Thoracic aorta (tissue), 2 donors: ENCODE results near the gene LIX1L. TPM values are rescaled to one million over a fixed set of nuclear protein-coding genes. Genes with fewer than 3 reads are reported as not detected.
A peak's percentile ranks its signal among the peaks of the same experiment; 100 is the strongest.

Experiments
- ATAC-seq: fragments of 150-250 bp; one replicate; pipeline ENCODE4 v1.8.0; 2017; ENCODE audit warnings: low read depth; ENCODE audit not compliant: insufficient number of reproducible peaks, low FRiP score
- DNase-seq: peaks from one replicate; pipeline ENCODE4 v3.0.0-alpha.2; 2020; ENCODE audit warnings: low spot score
- H3K27ac ChIP-seq, 2 donors: fragments of 200-600 bp; sonication (generic); 1 replicate in 1 of 2; 2 replicates in 1 of 2; pipeline ENCODE4 v1.5.1; 2016; ENCODE audit warnings: mild to moderate bottlenecking in 2 of 2, moderate library complexity in 2 of 2
- H3K27me3 ChIP-seq: fragments of 200-600 bp; sonication (generic); replicated peaks from 2 replicates; pipeline ENCODE4 v1.6.0; 2016; ENCODE audit warnings: mild to moderate bottlenecking; ENCODE audit not compliant: insufficient read depth
- H3K36me3 ChIP-seq: fragments of 200-600 bp; sonication (generic); one replicate; pipeline ENCODE4 v1.5.1; 2016
- H3K4me1 ChIP-seq, 2 donors: fragments of 200-600 bp; sonication (generic); 1 replicate in 1 of 2; 2 replicates in 1 of 2; pipeline versions ENCODE4 v1.5.1 to v1.6.0; 2016; ENCODE audit warnings: low read depth in 2 of 2, mild to moderate bottlenecking in 1 of 2; ENCODE audit not compliant: control insufficient read depth in 1 of 2
- H3K4me3 ChIP-seq: fragments of 200-600 bp; sonication (generic); 2 replicates; pipeline ENCODE4 v1.5.1; 2016; ENCODE audit warnings: mild to moderate bottlenecking
- H3K9me3 ChIP-seq: fragments of 200-600 bp; sonication (generic); 2 replicates; pipeline ENCODE4 v1.5.1; 2016
- total RNA-seq, 2 donors: library from RNA; depleted of rRNA; stranded (reverse); fragments of >200 nt; gene quantifications; one replicate each; pipeline versions ENCODE4 v1.1.0 to v1.2.3, GENCODE V29; 2016
- TF ChIP-seq, protein P1 (sequence below): fragments of 200-600 bp; sonication (generic); IDR thresholded peaks from one replicate; pipeline ENCODE4 v1.5.1; 2019; ENCODE audit warnings: antibody characterized with exemption

The LIX1L gene
- total RNA-seq, 2 donors from 2014 or later: 45.4 to 49.5 TPM

DNA sequence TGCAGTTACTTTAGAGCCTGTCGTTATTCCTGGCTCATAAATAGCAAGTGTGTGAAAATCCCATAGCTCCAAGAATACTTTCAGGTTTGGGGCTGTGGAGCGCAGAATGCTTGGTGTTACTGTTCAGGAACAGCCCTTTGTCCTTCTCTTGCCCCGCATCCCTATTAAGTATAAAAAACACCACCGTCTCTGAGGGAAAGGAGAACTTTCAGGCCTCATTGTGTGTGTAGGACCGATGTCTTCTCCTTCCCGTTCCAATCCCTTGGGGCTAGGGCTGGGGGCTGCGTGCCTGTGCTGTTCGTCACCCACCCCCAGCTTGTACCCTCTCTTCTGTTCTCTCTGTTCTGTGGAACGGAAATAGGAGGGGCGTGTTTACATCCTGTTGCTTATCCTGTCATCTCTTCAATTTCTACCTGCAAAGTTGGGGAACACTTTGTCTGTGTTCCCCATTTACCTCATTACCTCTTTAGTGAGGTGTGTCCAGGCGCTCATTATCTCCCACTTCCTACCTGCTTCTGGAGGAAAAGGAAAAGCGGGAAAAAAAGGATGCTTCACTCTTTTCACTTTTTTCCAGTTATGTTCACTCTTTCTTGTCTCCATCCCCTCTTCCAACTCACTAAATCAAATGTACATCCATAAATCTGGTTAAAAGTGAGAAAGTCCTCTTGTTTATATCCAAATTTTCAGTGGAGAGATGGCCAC, 39.4 kb upstream of the LIX1L start:
- no peak for DNase-seq
- H3K27me3 ChIP-seq: no peaks in the 10 kb centered on the region
- peak overlapping the region; percentile 94 for H3K4me3 ChIP-seq
- ATAC-seq: peak; percentile 40
- H3K4me1 ChIP-seq: peaks cover 40 to 61% of the 10 kb centered on the region in 2 donors
- H3K9me3 ChIP-seq: no peaks in the 10 kb centered on the region
- peaks cover 19% of the 10 kb centered on the region for H3K36me3 ChIP-seq
- TF ChIP-seq, protein P1, sequence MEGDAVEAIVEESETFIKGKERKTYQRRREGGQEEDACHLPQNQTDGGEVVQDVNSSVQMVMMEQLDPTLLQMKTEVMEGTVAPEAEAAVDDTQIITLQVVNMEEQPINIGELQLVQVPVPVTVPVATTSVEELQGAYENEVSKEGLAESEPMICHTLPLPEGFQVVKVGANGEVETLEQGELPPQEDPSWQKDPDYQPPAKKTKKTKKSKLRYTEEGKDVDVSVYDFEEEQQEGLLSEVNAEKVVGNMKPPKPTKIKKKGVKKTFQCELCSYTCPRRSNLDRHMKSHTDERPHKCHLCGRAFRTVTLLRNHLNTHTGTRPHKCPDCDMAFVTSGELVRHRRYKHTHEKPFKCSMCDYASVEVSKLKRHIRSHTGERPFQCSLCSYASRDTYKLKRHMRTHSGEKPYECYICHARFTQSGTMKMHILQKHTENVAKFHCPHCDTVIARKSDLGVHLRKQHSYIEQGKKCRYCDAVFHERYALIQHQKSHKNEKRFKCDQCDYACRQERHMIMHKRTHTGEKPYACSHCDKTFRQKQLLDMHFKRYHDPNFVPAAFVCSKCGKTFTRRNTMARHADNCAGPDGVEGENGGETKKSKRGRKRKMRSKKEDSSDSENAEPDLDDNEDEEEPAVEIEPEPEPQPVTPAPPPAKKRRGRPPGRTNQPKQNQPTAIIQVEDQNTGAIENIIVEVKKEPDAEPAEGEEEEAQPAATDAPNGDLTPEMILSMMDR: no peak
- H3K27ac ChIP-seq: peak overlapping the region; percentile 84 to 89

DNA sequence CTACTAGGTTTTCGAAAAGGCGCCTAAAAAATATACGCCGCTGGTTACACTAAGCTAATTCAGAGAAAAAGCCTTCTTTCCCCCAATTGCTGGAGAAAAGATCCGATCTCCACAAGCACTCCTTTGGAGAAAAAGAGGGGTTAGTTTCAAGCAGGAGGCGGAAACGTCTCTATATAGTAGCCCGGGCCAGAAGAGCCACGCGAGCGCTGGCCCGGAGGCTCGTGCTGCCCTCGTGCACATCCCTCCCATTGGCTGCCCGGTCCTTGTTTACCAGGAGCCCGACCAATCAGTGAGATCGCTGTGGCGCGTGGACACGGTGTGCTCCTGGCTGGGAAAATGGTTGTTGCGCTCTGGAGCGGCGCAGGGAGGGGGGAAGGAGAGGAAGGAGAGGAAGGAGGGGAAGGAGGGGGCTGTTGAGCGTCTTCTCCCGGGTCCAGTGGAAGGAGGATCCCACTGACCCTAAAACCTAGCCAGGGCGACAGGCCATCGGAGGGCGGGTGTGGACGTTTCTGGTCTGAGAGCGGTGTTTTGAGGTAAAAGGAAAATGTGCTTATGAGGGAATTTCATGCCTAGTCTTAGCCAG, 38.7 kb upstream of the LIX1L start, which contains the start of gene TXNIP:
TSS of gene TXNIP (minus strand) at position 147 of the 583 bp plus-strand sequence. CDS start 313 bp downstream, outside the sequence.
- peak; percentile 81 for ATAC-seq
- Histone ChIP-seq H3K36me3 (peaks cover 19% of the 10 kb centered on the region), H3K27ac (peak within 1 kb of the TSS; percentile 84 to 89), H3K4me3 (peak within 1 kb of the TSS; percentile 94), H3K27me3 (no peaks in the 10 kb centered on the region), H3K9me3 (no peaks in the 10 kb centered on the region), H3K4me1 (peaks cover 40 to 65% of the 10 kb centered on the region in 2 donors)
- DNase-seq: peak; percentile 98
- TF ChIP-seq, protein P1: no peak

GRCh38 chr1:145995964-145996432, 38.2 kb upstream of the LIX1L start:
- H3K27me3 ChIP-seq: no peaks in the 10 kb centered on the region
- H3K9me3 ChIP-seq: no peaks in the 10 kb centered on the region
- H3K4me1 ChIP-seq: peaks cover 40 to 65% of the 10 kb centered on the region in 2 donors
- no peak for DNase-seq
- H3K27ac ChIP-seq: peak overlapping the region; percentile 84 to 89
- peaks cover 19% of the 10 kb centered on the region for H3K36me3 ChIP-seq
- ATAC-seq: no peak
- TF ChIP-seq, protein P1: no peak
- H3K4me3 ChIP-seq: peak overlapping the region; percentile 94

- H3K4me1 ChIP-seq: peaks cover 40 to 65% of the 10 kb centered on the region in 2 donors
- TF ChIP-seq, protein P1: no peak
- H3K27me3 ChIP-seq: no peaks in the 10 kb centered on the region
- no peak for DNase-seq
- H3K4me3 ChIP-seq: peak overlapping the region; percentile 94
- H3K9me3 ChIP-seq: no peaks in the 10 kb centered on the region
- ATAC-seq: no peak
- H3K36me3 ChIP-seq: peaks cover 19% of the 10 kb centered on the region
- peak overlapping the region; percentile 84 to 89 for H3K27ac ChIP-seq
Measured at GRCh38 chr1:145995148-145995881, 37.5 kb upstream of the LIX1L start.
